ENCODE results near the gene MED12L. TPM values are rescaled to one million over a fixed set of nuclear protein-coding genes. Genes with fewer than 3 reads are reported as not detected.

Gene MED12L
- total RNA-seq, 2 donors from 2014 or later, result 15.5 to 28.9 TPM

DNA sequence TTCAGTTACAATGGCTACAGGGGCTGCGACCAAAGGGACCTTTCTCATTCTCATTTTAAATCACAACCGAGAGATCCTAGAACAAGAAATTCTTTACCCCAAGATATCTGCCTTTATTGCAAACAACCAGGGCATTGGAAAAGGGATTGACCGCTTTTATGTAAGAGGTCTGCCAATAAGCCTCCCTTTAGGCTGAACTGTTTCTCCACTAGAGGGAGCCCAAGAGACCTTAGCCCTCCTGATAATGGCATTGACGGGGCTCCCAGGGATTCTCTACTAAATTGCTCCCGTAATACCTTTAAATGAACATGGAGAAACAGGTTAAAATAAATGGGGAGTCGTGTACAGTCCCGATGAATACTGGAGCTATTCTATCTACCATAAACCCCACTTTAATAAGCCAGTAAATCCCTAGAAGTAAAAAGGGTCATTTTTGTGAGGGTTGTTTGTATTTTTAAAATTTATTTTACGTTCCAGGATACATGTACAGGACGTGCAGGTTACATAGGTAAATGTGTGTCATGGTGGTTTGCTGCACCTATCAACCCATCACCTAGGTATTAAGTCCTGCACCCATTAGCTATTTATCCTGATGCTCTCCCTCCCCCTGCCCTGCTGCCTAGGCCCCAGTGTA is 382.9 kb downstream of the MED12L start:
- Mint-ChIP-seq H3K9me3 (peaks cover 10% of the 10 kb centered on the region), H3K4me1 (peaks cover 16% of the 10 kb centered on the region), H3K27ac (no peak overlapping the region), H3K4me3 (no peak overlapping the region), H3K27me3 (ENCODE audit: insufficient read depth) (peaks cover 23% of the 10 kb centered on the region), H3K36me3 (ENCODE audit: low read depth) (no peaks in the 10 kb centered on the region)
- 54 to 85% methylated on average over 2 to 9 of the region's 9 CpGs for WGBS, 2 experiments (ENCODE audit: insufficient coverage in 1 of 2, insufficient read length in 1 of 2)
- no peak overlapping the region for H3K27ac ChIP-seq (ENCODE audit: low read depth, low read length)
- no peak overlapping the region for H3K4me3 ChIP-seq (ENCODE audit: low read length)
- TF ChIP-seq, protein P1, sequence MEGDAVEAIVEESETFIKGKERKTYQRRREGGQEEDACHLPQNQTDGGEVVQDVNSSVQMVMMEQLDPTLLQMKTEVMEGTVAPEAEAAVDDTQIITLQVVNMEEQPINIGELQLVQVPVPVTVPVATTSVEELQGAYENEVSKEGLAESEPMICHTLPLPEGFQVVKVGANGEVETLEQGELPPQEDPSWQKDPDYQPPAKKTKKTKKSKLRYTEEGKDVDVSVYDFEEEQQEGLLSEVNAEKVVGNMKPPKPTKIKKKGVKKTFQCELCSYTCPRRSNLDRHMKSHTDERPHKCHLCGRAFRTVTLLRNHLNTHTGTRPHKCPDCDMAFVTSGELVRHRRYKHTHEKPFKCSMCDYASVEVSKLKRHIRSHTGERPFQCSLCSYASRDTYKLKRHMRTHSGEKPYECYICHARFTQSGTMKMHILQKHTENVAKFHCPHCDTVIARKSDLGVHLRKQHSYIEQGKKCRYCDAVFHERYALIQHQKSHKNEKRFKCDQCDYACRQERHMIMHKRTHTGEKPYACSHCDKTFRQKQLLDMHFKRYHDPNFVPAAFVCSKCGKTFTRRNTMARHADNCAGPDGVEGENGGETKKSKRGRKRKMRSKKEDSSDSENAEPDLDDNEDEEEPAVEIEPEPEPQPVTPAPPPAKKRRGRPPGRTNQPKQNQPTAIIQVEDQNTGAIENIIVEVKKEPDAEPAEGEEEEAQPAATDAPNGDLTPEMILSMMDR (conservative IDR thresholded peaks at IDR 0.05), result peak; percentile 96
- DNase-seq, result peak; percentile 80
- H3K36me3 ChIP-seq (ENCODE audit: control insufficient read depth, insufficient read depth, low read length), result no peaks in the 10 kb centered on the region
- no peaks in the 10 kb centered on the region for H3K27me3 ChIP-seq (ENCODE audit: control insufficient read depth, insufficient read depth, low read length, poor library complexity, severe bottlenecking)
- H3K4me1 ChIP-seq (ENCODE audit: control insufficient read depth, insufficient read depth, low read length), result peaks cover 4% of the 10 kb centered on the region
- H3K9me3 ChIP-seq (ENCODE audit: control insufficient read depth, low read length), result peaks cover 14% of the 10 kb centered on the region
- no peak overlapping the region for H3K9ac ChIP-seq (ENCODE audit: extremely low read depth, low read length, poor library complexity, severe bottlenecking)

DNA sequence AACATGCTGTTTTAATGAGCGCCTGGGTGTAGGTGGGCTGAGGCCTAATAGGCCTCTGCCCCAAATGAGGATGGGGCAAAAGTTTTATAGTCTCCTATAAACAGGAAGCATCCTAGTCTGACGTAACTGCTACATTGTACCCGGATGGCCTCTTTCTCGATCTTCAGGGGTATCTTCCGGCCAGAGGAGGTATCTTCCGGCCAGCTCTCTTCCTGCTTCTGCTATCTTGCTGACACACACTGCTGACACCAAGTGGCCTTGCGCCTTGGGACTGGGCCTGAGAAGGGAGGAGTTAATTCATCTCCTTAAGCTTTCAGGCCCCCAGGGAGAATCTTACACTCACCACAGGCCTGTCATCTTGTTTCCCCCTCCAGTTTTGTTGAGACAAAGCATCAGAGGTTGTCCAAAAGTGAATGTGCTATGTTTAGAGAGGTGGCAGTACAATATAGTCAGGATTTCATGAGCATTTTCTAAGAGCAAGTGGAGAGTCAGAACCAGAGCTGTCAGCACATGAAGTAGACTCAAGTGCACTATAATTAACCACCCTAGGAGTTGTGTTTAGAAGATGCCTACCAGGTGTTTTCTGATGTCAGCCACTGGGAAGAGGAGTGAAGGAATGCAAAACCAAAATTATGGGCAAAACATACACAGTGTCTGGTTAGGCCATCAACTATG is 391.0 kb downstream of the MED12L start:
- H3K4me3 ChIP-seq (ENCODE audit: low read length), result no peak overlapping the region
- TF ChIP-seq, protein P1 (conservative IDR thresholded peaks at IDR 0.05), result peak; percentile 18
- Mint-ChIP-seq H3K27me3 (ENCODE audit: insufficient read depth) (peaks cover 23% of the 10 kb centered on the region), H3K36me3 (ENCODE audit: low read depth) (no peaks in the 10 kb centered on the region), H3K9me3 (no peaks in the 10 kb centered on the region), H3K27ac (no peak overlapping the region), H3K4me3 (no peak overlapping the region), H3K4me1 (peaks cover 34% of the 10 kb centered on the region)
- H3K27me3 ChIP-seq (ENCODE audit: control insufficient read depth, insufficient read depth, low read length, poor library complexity, severe bottlenecking), result peaks cover 11% of the 10 kb centered on the region
- peaks cover 12% of the 10 kb centered on the region for H3K4me1 ChIP-seq (ENCODE audit: control insufficient read depth, insufficient read depth, low read length)
- H3K36me3 ChIP-seq (ENCODE audit: control insufficient read depth, insufficient read depth, low read length), result no peaks in the 10 kb centered on the region
- peak; percentile 70 for DNase-seq
- 88 to 100% methylated on average over 5 to 7 of the region's 7 CpGs for WGBS, 2 experiments (ENCODE audit: insufficient coverage in 1 of 2, insufficient read length in 1 of 2)
- H3K9ac ChIP-seq (ENCODE audit: extremely low read depth, low read length, poor library complexity, severe bottlenecking), result no peak overlapping the region
- H3K27ac ChIP-seq (ENCODE audit: low read depth, low read length), result no peak overlapping the region
- H3K9me3 ChIP-seq (ENCODE audit: control insufficient read depth, low read length), result peaks cover 1% of the 10 kb centered on the region

DNA sequence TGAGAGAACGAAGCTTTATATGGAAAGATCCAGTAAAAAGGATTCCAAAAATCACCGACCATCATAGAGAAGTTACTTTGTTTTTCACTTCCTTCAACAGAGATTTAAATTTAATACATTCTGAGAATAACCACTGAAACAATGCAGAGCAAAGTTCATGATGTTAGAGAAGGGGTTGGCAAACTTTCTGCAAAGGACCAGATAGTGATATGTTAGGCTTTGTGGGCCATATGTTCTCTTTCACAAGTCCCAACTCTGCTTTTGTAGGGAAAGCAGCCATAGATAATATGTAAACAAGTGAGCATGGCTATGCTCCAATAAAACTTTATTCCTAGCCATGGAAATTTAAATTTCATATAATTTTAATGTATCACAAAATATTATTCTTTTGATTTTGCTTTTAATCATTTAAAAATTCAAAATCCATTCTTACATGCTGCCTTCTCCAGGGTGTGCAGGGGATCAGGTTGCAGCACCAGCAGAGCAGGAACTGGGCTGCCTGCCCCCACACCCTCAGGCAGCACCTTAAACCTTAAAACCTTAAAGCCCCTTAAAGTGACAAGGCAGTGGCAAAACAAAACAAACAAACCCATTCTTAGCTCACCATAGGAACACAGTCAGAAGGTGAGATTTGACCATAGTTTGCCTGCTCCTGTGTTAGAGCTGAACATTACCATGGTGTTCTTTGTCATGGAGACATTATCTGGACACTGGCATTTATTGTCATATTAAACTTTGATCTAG is 392.3 kb downstream of the MED12L start:
- Mint-ChIP-seq H3K27ac (no peak overlapping the region), H3K36me3 (ENCODE audit: low read depth) (no peaks in the 10 kb centered on the region), H3K4me3 (no peak overlapping the region), H3K9me3 (no peaks in the 10 kb centered on the region), H3K4me1 (peaks cover 31% of the 10 kb centered on the region), H3K27me3 (ENCODE audit: insufficient read depth) (peaks cover 26% of the 10 kb centered on the region)
- peak; percentile 50 for DNase-seq
- Histone ChIP-seq H3K27me3 (ENCODE audit: control insufficient read depth, insufficient read depth, low read length, poor library complexity, severe bottlenecking) (peaks cover 11% of the 10 kb centered on the region), H3K36me3 (ENCODE audit: control insufficient read depth, insufficient read depth, low read length) (no peaks in the 10 kb centered on the region), H3K27ac (ENCODE audit: low read depth, low read length) (no peak overlapping the region), H3K9me3 (ENCODE audit: control insufficient read depth, low read length) (peaks cover 6% of the 10 kb centered on the region), H3K9ac (ENCODE audit: extremely low read depth, low read length, poor library complexity, severe bottlenecking) (no peak overlapping the region), H3K4me3 (ENCODE audit: low read length) (peak overlapping the region; percentile 52), H3K4me1 (ENCODE audit: control insufficient read depth, insufficient read depth, low read length) (peaks cover 11% of the 10 kb centered on the region)
- TF ChIP-seq, protein P1 (conservative IDR thresholded peaks at IDR 0.05), result no peak
- WGBS, 2 experiments (ENCODE audit: insufficient coverage in 1 of 2, insufficient read length in 1 of 2), result 96% methylated on average over 2 of the region's 2 CpGs; no CpG with 5 or more reads in 1 of the 2 experiments
